D721Med (cell line): Measurements from ENCODE around the gene TXLNB.

Source experiments
- DNase-seq: peaks from one replicate; pipeline ENCODE4 v3.0.0; 2011; ENCODE audit warnings: low spot score; ENCODE audit not compliant: insufficient read length
- FAIRE-seq: peaks from 2 replicates; lab custom pipeline; 2011; peaks lifted over from hg19 to GRCh38; lab: Jason Lieb, UNC
- CTCF ChIP-seq: IDR thresholded peaks from 2 replicates; pipeline ENCODE4 v1.5.1; 2012; ENCODE audit warnings: mild to moderate bottlenecking, control low read depth; ENCODE audit not compliant: insufficient read depth; ENCODE audit errors: missing control alignments

TXLNB gene

DNA sequence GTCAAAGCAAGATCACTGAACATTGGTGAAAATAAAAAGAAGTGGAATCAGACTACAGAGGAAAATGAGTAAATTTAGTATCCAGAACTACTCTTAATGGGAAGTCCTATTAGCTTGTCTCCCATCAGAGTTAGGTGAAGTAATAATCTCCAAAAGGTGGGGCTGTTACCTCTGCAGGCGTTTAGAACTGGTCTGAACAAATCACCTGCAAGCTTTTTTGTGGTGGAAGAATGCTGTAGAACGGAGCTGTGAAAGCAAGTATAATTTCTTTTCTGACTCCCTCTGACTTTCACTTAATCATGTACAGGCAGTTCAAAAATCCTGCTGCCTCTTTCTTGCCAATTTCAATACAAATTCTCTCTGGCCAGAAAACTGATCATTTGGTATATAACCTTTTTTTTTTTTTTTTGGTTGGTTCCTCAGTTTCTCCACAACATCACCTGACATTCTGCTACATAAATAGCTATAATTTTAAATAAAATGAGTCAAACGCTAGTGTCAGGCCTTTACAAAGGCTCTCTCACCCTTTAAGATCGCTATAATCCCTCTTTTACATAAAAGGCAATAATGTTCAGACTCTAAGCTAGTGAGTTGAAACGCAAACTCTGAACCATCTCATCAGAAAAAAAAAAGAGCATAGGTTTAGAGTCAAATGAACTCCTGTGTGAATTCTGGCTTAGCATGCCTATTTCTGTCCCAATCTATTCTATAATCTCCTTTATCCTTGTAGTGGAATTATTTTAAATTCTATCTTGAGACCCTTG lies 43.8 kb upstream of the TXLNB start:
- FAIRE-seq (no peak), DNase-seq (no peak)
- TF ChIP-seq CTCF, result no peak

DNA sequence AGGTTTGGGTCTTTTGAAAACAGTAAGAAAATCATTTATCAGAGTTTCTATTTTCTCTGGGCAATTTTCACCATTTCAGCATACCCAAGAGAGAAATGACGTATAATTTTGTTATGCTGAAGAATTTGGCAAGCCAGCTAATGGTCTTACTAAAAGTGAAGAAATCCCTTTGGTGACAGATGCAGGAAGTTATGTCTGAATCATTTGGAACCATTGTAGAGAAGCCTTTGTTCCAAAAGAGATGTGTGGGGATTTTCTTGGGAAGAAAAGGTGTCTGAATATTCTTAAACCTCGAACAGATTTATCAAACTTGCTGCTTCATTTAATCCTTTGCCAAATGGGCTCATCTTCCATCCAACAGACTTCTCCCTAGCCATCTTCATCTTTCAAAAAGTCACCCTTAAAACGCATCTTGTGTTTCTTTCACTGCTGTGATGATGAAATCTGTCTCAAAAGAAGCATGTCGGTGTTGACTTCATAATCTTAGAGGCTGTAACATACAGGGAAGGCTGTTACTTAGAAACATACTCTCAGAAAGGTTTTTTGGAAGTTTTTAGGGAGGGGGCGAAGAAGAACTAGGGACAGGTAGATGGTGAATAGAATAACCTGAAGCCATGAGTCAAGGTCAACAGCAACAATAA lies 43.1 kb upstream of the TXLNB start:
- DNase-seq, result no peak

DNA sequence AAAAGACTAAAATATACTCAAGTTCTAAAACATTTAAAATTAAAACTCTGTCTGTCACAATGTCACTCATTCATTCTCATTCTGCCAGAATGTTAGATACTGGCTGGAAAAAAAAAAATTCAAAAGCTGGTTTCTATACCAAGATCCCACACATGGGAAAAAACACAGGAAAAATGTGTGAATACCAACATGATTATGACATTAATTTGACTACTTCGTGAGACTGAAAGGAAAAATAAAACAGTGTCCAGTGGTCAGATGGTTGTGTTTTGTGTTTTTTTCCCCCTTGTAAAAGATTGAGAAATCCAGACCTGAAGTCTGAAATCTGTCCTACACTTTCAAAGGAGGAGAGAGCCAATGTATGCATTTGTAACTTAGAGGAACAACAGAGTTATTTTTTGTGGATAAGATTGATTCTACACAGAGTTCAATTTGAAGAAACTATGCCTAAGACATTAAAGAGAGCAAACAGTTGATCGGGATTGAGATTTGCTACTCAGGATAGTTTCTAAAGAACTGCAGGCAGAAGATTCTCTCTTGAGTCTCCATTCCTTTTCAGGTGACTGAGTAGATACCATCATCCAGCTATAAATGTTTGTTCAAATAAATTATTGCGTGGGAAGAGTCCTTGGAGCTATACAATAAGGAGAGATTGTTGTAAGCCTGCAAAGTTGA lies 39.2 kb upstream of the TXLNB start:
- TF ChIP-seq CTCF, result no peak
- FAIRE-seq, result no peak
- DNase-seq, result no peak

More for the DNA sequence above, 43.1 kb upstream of the TXLNB start:
- no peak for TF ChIP-seq CTCF
- FAIRE-seq, result no peak

DNA sequence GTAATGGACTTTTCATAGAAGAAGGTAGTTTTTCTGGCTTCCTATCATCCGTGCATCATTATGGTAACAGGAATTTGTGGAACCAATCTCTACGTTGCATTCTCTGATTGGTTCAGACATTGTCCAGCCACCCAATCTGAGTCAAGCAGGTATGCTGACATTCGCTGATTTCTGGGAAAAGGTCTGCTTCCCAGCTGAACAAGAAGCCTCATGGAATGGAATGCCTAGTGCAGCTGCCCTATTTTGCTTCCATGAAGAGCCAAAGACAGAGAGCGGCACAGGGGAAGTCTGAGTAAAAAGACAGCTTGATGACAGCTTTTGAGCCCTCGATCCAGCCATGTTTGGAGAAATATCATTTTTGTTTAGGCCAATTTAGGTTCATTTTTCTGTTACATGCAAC lies 38.5 kb upstream of the TXLNB start:
- no peak for FAIRE-seq
- DNase-seq, result no peak
- TF ChIP-seq CTCF, result no peak

DNA sequence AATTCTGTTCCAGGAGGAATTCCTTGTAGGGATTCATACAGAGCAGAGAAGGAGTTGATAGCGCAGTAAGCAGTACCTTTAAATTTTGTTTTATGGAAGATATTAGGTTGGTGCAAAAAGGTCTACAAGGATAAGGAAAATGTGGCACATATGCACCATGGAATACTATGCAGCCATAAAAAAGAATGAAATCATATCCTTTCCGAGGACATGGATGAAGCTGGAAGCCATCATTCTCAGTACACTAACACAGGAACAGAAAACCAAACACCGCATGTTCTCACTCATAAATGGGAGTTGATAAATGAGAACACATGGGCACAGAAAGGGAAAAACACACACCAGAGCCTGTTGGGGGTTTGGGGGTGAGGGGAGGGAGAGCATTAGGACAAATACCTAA lies 37.4 kb upstream of the TXLNB start:
- no peak for TF ChIP-seq CTCF
- FAIRE-seq, result no peak
- no peak for DNase-seq

- FAIRE-seq (no peak), DNase-seq (no peak)
- no peak for TF ChIP-seq CTCF
These were observed 35.2 kb upstream of the TXLNB start for GRCh38 chr6:139327038-139327437.

DNA sequence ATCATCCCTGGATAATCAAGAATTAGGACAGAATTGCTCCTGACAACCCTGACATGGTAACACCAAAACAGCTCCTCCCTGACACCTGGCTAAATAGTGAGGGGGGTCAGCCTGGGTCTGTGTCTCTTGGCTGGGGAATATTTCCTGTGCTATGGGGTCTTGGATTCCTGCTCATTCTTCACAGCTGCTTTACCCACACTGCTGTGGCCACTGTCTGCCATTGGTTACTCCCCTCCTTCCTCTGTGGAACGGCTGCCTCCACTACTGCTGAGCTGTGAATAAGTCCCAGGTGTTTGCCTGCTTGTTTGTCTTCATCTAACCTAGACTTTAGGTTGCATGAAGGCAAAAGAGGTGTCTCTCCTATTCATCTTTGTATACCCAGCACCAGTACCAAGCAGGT lies 33.9 kb upstream of the TXLNB start:
- FAIRE-seq (no peak), DNase-seq (no peak)
- TF ChIP-seq CTCF, result no peak
